HFFc6 (cell line): ENCODE results near the gene UBA1. TPM values are rescaled to one million over a fixed set of nuclear protein-coding genes. Genes with fewer than 3 reads are reported as not detected.

ENCODE experiments used
- DNase-seq: peaks from one replicate; pipeline ENCODE4 v3.0.0-alpha.2; 2018
- H3K27ac Mint-ChIP-seq: 2 replicates; pipeline ENCODE4 v1.8.0; 2020; ENCODE audit warnings: mild to moderate bottlenecking, mixed read lengths
- H3K27me3 Mint-ChIP-seq: 2 replicates; pipeline ENCODE4 v1.8.0; 2021; ENCODE audit warnings: mild to moderate bottlenecking, moderate library complexity, mixed read lengths; ENCODE audit not compliant: insufficient read depth
- H3K36me3 Mint-ChIP-seq: 2 replicates; pipeline ENCODE4 v1.8.0; 2021; ENCODE audit warnings: low read depth, mixed read lengths
- H3K4me1 Mint-ChIP-seq: 2 replicates; pipeline ENCODE4 v1.8.0; 2020; ENCODE audit warnings: low read depth, mixed read lengths
- H3K4me3 Mint-ChIP-seq: 2 replicates; pipeline ENCODE4 v1.8.0; 2020; ENCODE audit warnings: mild to moderate bottlenecking, moderate library complexity, mixed read lengths
- H3K9me3 Mint-ChIP-seq: 2 replicates; pipeline ENCODE4 v1.8.0; 2020; ENCODE audit warnings: mild to moderate bottlenecking, mixed read lengths
- CTCF ChIP-seq: fragments of 200-600 bp; sonication (generic); IDR thresholded peaks from 2 replicates; pipeline ENCODE4 v1.5.0; 2021; ENCODE audit warnings: antibody characterized with exemption, mild to moderate bottlenecking
- total RNA-seq, 6 experiments: library from RNA; stranded (reverse); fragmentation: NEBNext Ultra II Directional; extraction: Animal tissue kit (Norgen Biotek cat#: 25700); gene quantifications; 2 replicates in 1 of 6; 3 replicates in 5 of 6; pipeline ENCODE4 v1.2.3, GENCODE V29; 2021

UBA1 gene
- total RNA-seq, 6 experiments from 2014 or later = 268 to 291 (median 282) TPM

- no peak overlapping the region for H3K27ac Mint-ChIP-seq
- peaks cover 15% of the 10 kb centered on the region; the same call in 1 of the 2 replicates for H3K36me3 Mint-ChIP-seq
- H3K4me3 Mint-ChIP-seq = no peak overlapping the region
- no peaks in the 10 kb centered on the region for H3K4me1 Mint-ChIP-seq
- no peak for TF ChIP-seq CTCF
- H3K27me3 Mint-ChIP-seq = no peaks in the 10 kb centered on the region; the same call in 1 of the 2 replicates
- DNase-seq = no peak
- no peaks in the 10 kb centered on the region for H3K9me3 Mint-ChIP-seq
These were observed 47.8 kb downstream of the UBA1 start for GRCh38 chrX:47241201-47242011.

- Mint-ChIP-seq H3K36me3 (peaks cover 16% of the 10 kb centered on the region; the same call in 1 of the 2 replicates), H3K4me1 (no peaks in the 10 kb centered on the region), H3K4me3 (no peak overlapping the region), H3K27ac (no peak overlapping the region), H3K9me3 (no peaks in the 10 kb centered on the region), H3K27me3 (no peaks in the 10 kb centered on the region; the same call in 1 of the 2 replicates)
- DNase-seq = no peak
- no peak for TF ChIP-seq CTCF
These were observed 48.7 kb downstream of the UBA1 start for GRCh38 chrX:47242321-47242720.

- peaks cover 20% of the 10 kb centered on the region; the same call in 1 of the 2 replicates for H3K36me3 Mint-ChIP-seq
- no peaks in the 10 kb centered on the region for H3K9me3 Mint-ChIP-seq
- H3K27ac Mint-ChIP-seq = no peak overlapping the region
- H3K27me3 Mint-ChIP-seq = no peaks in the 10 kb centered on the region; the same call in 1 of the 2 replicates
- no peak overlapping the region for H3K4me3 Mint-ChIP-seq
- no peak for TF ChIP-seq CTCF
- no peaks in the 10 kb centered on the region for H3K4me1 Mint-ChIP-seq
- no peak for DNase-seq
These were observed 49.7 kb downstream of the UBA1 start for GRCh38 chrX:47243351-47243750.

GRCh38 chrX:47244676-47245075, 51.0 kb downstream of the UBA1 start:
- no peaks in the 10 kb centered on the region for H3K4me1 Mint-ChIP-seq
- peaks cover 18% of the 10 kb centered on the region; the same call in 1 of the 2 replicates for H3K36me3 Mint-ChIP-seq
- H3K27ac Mint-ChIP-seq = no peak overlapping the region
- no peaks in the 10 kb centered on the region for H3K9me3 Mint-ChIP-seq
- no peak for TF ChIP-seq CTCF
- H3K27me3 Mint-ChIP-seq = no peaks in the 10 kb centered on the region; the same call in 1 of the 2 replicates
- H3K4me3 Mint-ChIP-seq = no peak overlapping the region
- DNase-seq = no peak

- H3K36me3 Mint-ChIP-seq = peaks cover 13% of the 10 kb centered on the region; the same call in 1 of the 2 replicates
- H3K27ac Mint-ChIP-seq = no peak overlapping the region
- TF ChIP-seq CTCF = no peak
- H3K27me3 Mint-ChIP-seq = no peaks in the 10 kb centered on the region; the same call in 1 of the 2 replicates
- no peak overlapping the region for H3K4me3 Mint-ChIP-seq
- no peak for DNase-seq
- H3K9me3 Mint-ChIP-seq = no peaks in the 10 kb centered on the region
- H3K4me1 Mint-ChIP-seq = no peaks in the 10 kb centered on the region
These were observed 51.5 kb downstream of the UBA1 start for GRCh38 chrX:47245156-47245555.
